ENCODE results near the gene GJA3.

- TF ChIP-seq MXI1 (IDR thresholded peaks at IDR 0.05; ENCODE audit: borderline replicate concordance, low read depth, low read length) (no peak), ELK1 (IDR thresholded peaks at IDR 0.05; ENCODE audit: borderline replicate concordance, low read depth, low read length) (no peak)
Measured at GRCh38 chr13:20159646-20160305, 1.1 kb downstream of the GJA3 start.
